DMS 273 (cell line): ENCODE data around the gene SOX5.
"Not testable (repeated sequence)": the region's sequence is repeated elsewhere in the genome, so short reads cannot be mapped to it uniquely, and the experiment has no call there.

Experiments
- DNase-seq: peaks from one replicate; lab custom pipeline; 2025; ENCODE audit not compliant: unreplicated experiment; lab: John Stamatoyannopoulos, UW

SOX5 gene

GRCh38 chr12:23555180-23555824 is 394.2 kb downstream of the SOX5 start:
- peak; percentile 26 for DNase-seq

GRCh38 chr12:23552417-23552816 is 397.1 kb downstream of the SOX5 start:
- DNase-seq = no peak

- DNase-seq = no peak
Observed at GRCh38 chr12:23550753-23551152, 398.7 kb downstream of the SOX5 start.

- no peak for DNase-seq
Observed at GRCh38 chr12:23548742-23549141, 400.7 kb downstream of the SOX5 start.

- DNase-seq = no peak
Observed at GRCh38 chr12:23546756-23547155, 402.7 kb downstream of the SOX5 start.

- DNase-seq = no peak
Observed at GRCh38 chr12:23543767-23544166, 405.7 kb downstream of the SOX5 start.

GRCh38 chr12:23542187-23542586 is 407.3 kb downstream of the SOX5 start:
- DNase-seq = no peak

- no peak for DNase-seq
Observed at GRCh38 chr12:23540572-23540971, 408.9 kb downstream of the SOX5 start.

- no peak for DNase-seq
Observed at GRCh38 chr12:23536293-23536692, 413.2 kb downstream of the SOX5 start.

GRCh38 chr12:23535441-23535840 is 414.0 kb downstream of the SOX5 start:
- DNase-seq = no peak

- no peak for DNase-seq
Observed at GRCh38 chr12:23534196-23534595, 415.3 kb downstream of the SOX5 start.

GRCh38 chr12:23533699-23534098 is 415.8 kb downstream of the SOX5 start:
- DNase-seq = no peak

GRCh38 chr12:23533265-23533664 is 416.2 kb downstream of the SOX5 start:
- DNase-seq = no peak

- DNase-seq = no peak
Observed at GRCh38 chr12:23528316-23528715, 421.2 kb downstream of the SOX5 start.

GRCh38 chr12:23525450-23526072 is 423.9 kb downstream of the SOX5 start:
- no peak for DNase-seq

GRCh38 chr12:23523339-23523738 is 426.1 kb downstream of the SOX5 start:
- DNase-seq = peak; percentile 10

- DNase-seq = not testable (repeated sequence)
Observed at GRCh38 chr12:23519444-23519843, 430.0 kb downstream of the SOX5 start.

- DNase-seq = not testable (repeated sequence)
Observed at GRCh38 chr12:23515785-23516184, 433.7 kb downstream of the SOX5 start.

GRCh38 chr12:23510484-23510883 is 439.0 kb downstream of the SOX5 start:
- DNase-seq = no peak

GRCh38 chr12:23509832-23510231 is 439.6 kb downstream of the SOX5 start:
- DNase-seq = not testable (repeated sequence)

- DNase-seq = not testable (repeated sequence)
Observed at GRCh38 chr12:23507785-23508184, 441.7 kb downstream of the SOX5 start.

- DNase-seq = not testable (repeated sequence)
Observed at GRCh38 chr12:23505736-23506135, 443.7 kb downstream of the SOX5 start.
